ENCODE results near the gene TAL1.
"Not testable (repeated sequence)": the region's sequence is repeated elsewhere in the genome, so short reads cannot be mapped to it uniquely, and the experiment has no call there.

Gene TAL1

GRCh38 chr1:47207803-47208373 lies 24.1 kb downstream of the TAL1 start:
- H3K9me3 ChIP-seq (ENCODE audit: severe bottlenecking): no peaks in the 10 kb centered on the region
- no peak overlapping the region for H3K27ac ChIP-seq
- no peak for DNase-seq
- H3K27me3 ChIP-seq (ENCODE audit: insufficient read depth, low read depth, severe bottlenecking): peaks cover 50% of the 10 kb centered on the region
- H3K36me3 ChIP-seq: no peaks in the 10 kb centered on the region
- no peak overlapping the region for H3K4me3 ChIP-seq (ENCODE audit: low read depth, low read length)
- TF ChIP-seq CTCF (IDR thresholded peaks at IDR 0.05; ENCODE audit: low read depth, low read length): no peak

- no peak overlapping the region for H3K27ac ChIP-seq
- H3K9me3 ChIP-seq (ENCODE audit: severe bottlenecking): no peaks in the 10 kb centered on the region
- no peak overlapping the region for H3K4me3 ChIP-seq (ENCODE audit: low read depth, low read length)
- H3K36me3 ChIP-seq: no peaks in the 10 kb centered on the region
- no peak for TF ChIP-seq CTCF (IDR thresholded peaks at IDR 0.05; ENCODE audit: low read depth, low read length)
- no peak for DNase-seq
- peaks cover 55% of the 10 kb centered on the region for H3K27me3 ChIP-seq (ENCODE audit: insufficient read depth, low read depth, severe bottlenecking)
Measured at GRCh38 chr1:47205918-47206317, 26.1 kb downstream of the TAL1 start.

- not testable (repeated sequence) for H3K36me3 ChIP-seq; DNase-seq; H3K9me3 ChIP-seq (ENCODE audit: severe bottlenecking); H3K27ac ChIP-seq; H3K4me3 ChIP-seq (ENCODE audit: low read depth, low read length)
- peaks cover 52% of the 10 kb centered on the region for H3K27me3 ChIP-seq (ENCODE audit: insufficient read depth, low read depth, severe bottlenecking)
Measured at GRCh38 chr1:47203504-47203903, 28.5 kb downstream of the TAL1 start.

- no peak overlapping the region for H3K4me3 ChIP-seq (ENCODE audit: low read depth, low read length)
- no peak overlapping the region for H3K27ac ChIP-seq
- H3K9me3 ChIP-seq (ENCODE audit: severe bottlenecking): no peaks in the 10 kb centered on the region
- peaks cover 55% of the 10 kb centered on the region for H3K27me3 ChIP-seq (ENCODE audit: insufficient read depth, low read depth, severe bottlenecking)
- no peaks in the 10 kb centered on the region for H3K36me3 ChIP-seq
- no peak for DNase-seq
- TF ChIP-seq CTCF (IDR thresholded peaks at IDR 0.05; ENCODE audit: low read depth, low read length): no peak
Measured at GRCh38 chr1:47201179-47201578, 30.8 kb downstream of the TAL1 start.

GRCh38 chr1:47198214-47198613 lies 33.8 kb downstream of the TAL1 start:
- H3K4me3 ChIP-seq (ENCODE audit: low read depth, low read length): no peak overlapping the region
- peaks cover 45% of the 10 kb centered on the region for H3K27me3 ChIP-seq (ENCODE audit: insufficient read depth, low read depth, severe bottlenecking)
- H3K27ac ChIP-seq: no peak overlapping the region
- TF ChIP-seq CTCF (IDR thresholded peaks at IDR 0.05; ENCODE audit: low read depth, low read length): no peak
- no peaks in the 10 kb centered on the region for H3K36me3 ChIP-seq
- no peaks in the 10 kb centered on the region for H3K9me3 ChIP-seq (ENCODE audit: severe bottlenecking)
- no peak for DNase-seq

- Histone ChIP-seq H3K27ac (no peak overlapping the region), H3K36me3 (no peaks in the 10 kb centered on the region), H3K9me3 (ENCODE audit: severe bottlenecking) (no peaks in the 10 kb centered on the region), H3K27me3 (ENCODE audit: insufficient read depth, low read depth, severe bottlenecking) (peaks cover 34% of the 10 kb centered on the region), H3K4me3 (ENCODE audit: low read depth, low read length) (no peak overlapping the region)
- DNase-seq: no peak
- TF ChIP-seq CTCF (IDR thresholded peaks at IDR 0.05; ENCODE audit: low read depth, low read length): no peak
Measured at GRCh38 chr1:47196622-47197021, 35.4 kb downstream of the TAL1 start.

GRCh38 chr1:47195981-47196380 lies 36.0 kb downstream of the TAL1 start:
- H3K27ac ChIP-seq; DNase-seq; H3K36me3 ChIP-seq; H3K4me3 ChIP-seq (ENCODE audit: low read depth, low read length); H3K9me3 ChIP-seq (ENCODE audit: severe bottlenecking): not testable (repeated sequence)
- H3K27me3 ChIP-seq (ENCODE audit: insufficient read depth, low read depth, severe bottlenecking): peaks cover 29% of the 10 kb centered on the region

Measured in WERI-Rb-1 (cell line).